Forelimb muscle (tissue), 1 donor: ENCODE data around the gene HTT. TPM values are rescaled to one million over a fixed set of nuclear protein-coding genes. Genes with fewer than 3 reads are reported as not detected.

Experiments used
- DNase-seq: peaks from one replicate; pipeline ENCODE4 v3.0.0-alpha.2; 2013; ENCODE audit warnings: low read depth
- polyA plus RNA-seq: library from polyadenylated mRNA; unstranded; fragments of 120-200 nt; gene quantifications from one replicate; pipeline ENCODE4 v1.2.1, GENCODE V29; 2013; ENCODE audit not compliant: insufficient read length

HTT gene
- polyA plus RNA-seq, 1 donor = 21.1 TPM

DNA sequence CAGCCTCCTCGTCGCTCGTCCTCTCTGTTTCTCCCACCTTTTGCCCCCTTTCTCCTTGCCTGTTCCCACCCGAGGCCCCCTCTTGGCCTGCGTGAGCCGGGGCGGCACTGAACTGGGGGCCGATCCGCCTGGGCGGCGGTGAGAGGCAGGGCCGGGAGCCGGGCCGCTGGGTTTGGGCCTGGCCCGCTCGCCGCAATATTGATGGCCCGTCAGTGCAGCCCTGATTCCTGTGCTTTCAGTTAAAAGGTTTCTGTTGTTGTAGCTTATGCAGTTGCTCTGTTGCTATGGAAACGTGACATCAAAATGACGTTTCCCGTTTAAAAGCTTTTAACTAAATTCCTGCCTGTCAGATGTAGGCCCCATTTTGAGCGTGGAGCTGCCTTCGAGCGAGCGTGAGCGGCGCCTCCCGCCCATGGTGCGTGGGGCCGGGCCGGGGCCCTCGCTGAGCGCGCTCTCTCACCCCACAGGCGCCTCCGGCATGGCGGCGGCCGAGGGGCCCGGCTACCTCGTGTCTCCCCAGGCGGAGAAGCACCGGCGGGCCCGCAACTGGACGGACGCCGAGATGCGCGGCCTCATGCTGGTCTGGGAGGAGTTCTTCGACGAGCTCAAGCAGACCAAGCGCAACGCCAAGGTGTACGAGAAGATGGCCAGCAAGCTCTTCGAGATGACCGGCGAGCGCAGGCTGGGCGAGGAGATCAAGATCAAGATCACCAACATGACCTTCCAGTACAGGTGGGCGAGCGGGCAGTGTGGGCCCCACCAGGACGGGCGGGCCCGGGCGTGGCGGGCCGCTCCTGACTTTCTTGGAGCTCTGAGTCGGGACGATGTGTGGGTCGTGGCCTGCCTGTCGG, 174.6 kb downstream of the HTT start, which contains the start of gene MSANTD1:
Gene MSANTD1, plus strand, starts transcription at position 349 of the 851 bp plus-strand sequence. Its CDS starts 64 bp downstream, at position 413.
- peak; percentile 55 for DNase-seq

DNA sequence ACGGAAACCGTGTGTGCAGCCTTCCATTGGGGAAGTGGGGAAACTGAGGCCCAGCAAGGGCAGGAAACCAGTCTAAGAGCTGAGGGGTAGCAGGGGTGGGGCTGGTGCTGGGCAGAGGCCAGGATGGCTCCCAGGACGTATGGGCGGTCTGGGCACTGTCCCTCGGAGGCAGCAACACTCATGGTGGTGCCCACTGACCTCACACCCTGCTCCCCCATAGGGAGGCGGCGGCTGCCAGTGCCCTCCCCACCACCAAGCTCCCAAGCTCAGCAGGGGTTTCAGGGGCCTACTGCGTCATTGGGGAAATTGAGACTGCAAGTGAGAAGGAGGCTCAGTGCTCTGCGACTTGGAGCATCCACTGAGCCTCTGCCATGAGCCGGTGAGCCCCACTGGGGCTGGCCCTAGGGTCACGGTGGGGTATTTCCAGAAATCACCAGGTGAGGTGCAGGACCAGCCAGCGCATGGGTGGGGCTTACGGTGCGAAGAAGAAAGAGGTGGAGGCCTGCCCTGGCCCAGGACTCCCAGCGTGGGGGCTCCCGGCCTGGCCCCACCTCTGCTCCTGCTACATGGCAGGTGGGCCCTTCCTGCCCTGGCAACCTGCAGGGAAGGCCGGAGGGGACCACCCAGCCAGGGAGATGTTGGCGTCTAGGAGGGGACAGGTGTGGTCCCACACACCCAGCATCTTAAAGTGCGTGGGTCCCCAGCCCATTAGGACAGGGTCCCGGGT, 175.4 kb downstream of the HTT start:
- DNase-seq = no peak

DNA sequence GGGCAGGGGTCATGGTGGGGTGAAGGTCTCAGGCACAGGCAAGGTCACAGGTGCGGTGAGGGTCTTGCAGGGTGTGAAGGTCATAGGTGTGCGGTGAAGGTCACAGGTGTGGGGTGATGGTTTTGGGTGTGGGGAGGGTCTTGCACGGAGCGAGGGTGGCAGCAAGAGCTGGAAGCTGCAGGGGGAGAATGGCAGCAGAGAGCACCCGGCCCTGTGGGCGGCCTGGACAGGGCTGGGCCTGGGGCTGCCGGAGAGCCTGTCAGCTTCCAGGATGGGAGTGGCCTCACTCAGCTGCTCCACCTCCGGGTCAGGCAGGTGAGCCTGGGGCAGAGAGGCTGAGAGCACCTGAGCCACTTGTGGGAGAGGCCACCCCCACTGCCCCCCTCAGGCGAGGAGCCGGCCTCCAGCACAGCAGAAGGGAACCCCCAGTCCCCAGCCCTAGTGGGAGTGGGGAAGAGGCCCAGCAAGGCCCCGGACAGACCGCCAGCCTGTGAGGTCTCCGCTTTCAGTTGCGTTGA, 176.0 kb downstream of the HTT start:
- no peak for DNase-seq

DNA sequence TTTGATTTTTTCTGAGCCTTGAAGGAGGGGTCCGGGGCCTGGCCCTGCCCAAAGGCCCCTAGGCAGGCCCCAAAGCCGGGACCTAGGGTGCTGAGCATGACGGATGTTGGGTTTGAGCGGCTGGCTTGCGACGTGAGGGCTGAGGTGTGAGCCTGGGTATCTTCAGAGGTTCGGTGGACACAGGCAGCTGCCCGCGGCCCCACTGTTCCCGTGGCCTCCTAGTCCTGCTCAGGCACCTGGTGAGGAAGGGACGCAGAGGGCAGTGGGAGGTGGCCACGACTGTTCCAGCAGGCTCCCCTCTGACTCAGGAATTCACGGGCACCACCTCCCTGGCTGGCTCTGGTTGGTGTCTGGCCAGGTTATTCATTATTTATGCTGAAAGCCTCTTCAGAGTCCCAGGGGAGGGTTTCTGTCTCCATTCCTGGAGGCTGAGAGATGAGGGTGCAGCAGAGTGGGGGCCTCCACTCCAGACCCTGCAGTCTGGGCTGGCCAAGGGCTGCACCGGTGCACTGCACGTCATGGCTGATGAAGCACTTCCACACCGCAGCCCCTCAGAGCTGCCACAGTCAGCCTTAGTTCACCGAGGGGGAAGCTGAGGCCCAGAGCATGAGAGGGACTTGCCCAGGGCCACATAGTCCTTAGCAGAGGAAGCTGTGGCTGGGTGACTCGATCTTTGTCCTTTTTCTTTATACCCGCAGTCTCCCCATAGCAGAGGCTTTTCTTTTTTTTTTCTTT, 176.6 kb downstream of the HTT start:
- no peak for DNase-seq

GRCh38 chr4:3251691-3252479, 177.4 kb downstream of the HTT start:
- DNase-seq = no peak

GRCh38 chr4:3252480-3252828, 178.0 kb downstream of the HTT start:
- no peak for DNase-seq

DNA sequence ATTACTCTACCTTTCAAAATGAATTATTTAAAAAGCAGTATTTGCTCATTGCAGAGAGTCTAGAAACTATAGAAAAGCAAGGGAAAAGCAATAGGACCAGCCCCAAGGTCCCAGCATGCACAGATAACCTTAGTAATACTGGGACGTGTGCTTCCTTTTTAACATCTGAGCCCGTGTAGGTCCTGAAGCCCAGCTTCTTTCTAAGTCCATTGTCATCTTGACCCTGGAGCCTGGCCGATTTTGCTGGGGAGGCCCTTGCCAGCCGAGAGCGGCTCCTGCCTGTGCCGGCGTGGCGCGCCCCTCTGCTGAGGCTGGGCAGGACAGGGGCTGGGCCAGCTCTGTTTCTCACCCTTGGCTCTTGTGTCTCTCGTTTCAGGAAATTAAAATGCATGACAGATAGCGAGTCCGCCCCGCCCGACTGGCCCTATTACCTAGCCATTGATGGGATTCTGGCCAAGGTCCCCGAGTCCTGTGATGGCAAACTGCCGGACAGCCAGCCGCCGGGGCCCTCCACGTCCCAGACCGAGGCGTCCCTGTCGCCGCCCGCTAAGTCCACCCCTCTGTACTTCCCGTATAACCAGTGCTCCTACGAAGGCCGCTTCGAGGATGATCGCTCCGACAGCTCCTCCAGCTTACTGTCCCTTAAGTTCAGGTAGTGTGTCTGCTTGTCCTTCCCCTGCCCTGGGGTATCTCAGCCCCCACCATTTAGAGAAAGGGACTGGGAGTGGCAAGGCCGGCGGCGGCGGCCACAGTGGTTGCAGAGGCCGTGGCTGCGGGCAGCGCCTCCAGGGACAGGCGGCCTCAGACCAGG, 178.6 kb downstream of the HTT start:
- DNase-seq = no peak

DNA sequence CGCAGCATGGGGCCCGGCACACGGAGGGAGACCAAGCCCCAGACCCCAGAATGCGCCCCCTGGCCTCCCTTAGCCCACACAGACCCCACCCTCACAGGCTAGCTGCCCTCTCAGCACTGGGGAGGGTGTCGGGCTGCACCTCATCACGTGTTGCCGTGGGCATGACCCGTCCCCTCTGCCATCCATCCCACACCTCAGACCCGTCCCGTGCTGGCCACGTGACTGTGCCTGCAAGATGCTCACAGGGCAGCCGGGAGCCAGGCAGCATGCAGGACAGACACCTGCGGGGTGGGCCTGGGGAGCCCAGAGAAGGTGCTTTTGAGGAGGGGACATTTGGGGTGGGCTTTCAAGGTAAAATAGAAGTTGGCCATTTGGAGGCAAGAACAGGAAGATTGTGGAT, 179.3 kb downstream of the HTT start:
- DNase-seq = no peak

- no peak for DNase-seq
Observed at GRCh38 chr4:3254302-3255131, 180.0 kb downstream of the HTT start.

- DNase-seq = no peak
Observed at GRCh38 chr4:3255611-3256186, 181.2 kb downstream of the HTT start.

GRCh38 chr4:3256230-3257102, 182.0 kb downstream of the HTT start:
- DNase-seq = no peak

DNA sequence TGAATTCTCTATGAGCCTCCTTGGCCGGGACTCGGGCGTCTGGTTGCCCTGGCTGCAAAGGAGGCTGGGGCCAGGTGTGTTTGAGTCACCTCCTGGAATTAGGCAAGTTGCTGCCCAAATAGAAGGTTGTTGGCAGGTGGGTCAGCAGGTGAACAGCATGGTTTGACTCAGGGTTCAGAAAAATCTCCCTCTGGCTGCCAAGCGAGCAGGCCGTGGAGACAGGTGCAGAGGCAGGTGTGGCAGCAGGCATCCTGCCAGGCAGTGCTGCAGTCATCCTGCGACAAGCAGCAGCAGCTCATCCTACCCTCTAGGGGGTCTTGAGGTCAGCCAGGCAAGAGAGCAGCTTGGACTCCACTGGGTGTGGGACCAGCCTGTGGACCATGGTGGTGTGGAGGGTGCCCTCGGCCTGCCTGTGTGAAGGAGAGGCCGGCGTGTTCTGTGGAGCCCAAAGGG, 182.6 kb downstream of the HTT start:
- no peak for DNase-seq

GRCh38 chr4:3257556-3258482, 183.3 kb downstream of the HTT start:
- no peak for DNase-seq

DNA sequence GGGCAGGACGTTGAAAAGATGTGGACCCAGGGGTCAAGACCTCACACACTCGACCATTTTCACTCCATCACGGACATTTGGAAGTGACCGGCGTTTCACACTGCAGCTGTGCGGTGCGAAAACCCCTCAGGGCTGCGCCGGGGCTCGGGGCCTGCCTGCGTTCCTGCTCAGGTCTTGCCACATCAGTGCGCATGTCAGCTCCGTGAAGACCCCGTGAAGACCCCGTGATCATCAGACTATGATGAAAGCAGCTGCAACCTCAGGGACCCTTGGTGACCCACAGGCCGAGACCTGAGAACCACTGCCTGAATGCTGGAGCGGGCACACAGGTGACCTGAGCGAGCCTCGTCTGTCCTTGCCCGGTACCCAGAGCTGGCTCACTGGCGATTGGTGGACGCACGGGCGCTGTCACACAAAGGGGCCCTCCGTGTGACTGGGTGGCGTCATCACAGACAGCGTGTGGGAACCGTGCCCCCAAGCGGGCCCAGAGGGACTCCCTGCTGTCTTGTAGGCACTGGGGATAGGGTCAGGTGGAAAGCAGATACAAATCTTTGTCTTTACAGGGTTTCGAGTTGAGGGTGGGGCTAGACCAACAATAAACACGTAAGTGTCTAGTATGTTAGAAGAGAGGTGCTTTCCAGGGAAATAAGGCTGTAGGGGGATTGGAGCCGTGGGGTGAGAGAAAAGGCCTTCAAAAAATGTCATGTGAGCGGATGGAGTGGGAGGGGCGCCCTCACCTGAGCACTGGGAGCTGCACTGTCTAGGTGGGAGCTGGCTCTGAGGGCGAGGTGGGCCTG, 187.1 kb downstream of the HTT start:
- no peak for DNase-seq

- no peak for DNase-seq
Observed at GRCh38 chr4:3262208-3263052, 187.9 kb downstream of the HTT start.
